GM19023 (cell line): Measurements from ENCODE around the gene SNX25.

Experiments used
- ATAC-seq: cut with Tn5 transposase; IDR thresholded peaks from one replicate; pipeline ENCODE4 v1.9.1; 2021; ENCODE audit warnings: mild to moderate bottlenecking, moderate library complexity; ENCODE audit not compliant: unreplicated experiment

The SNX25 gene

DNA sequence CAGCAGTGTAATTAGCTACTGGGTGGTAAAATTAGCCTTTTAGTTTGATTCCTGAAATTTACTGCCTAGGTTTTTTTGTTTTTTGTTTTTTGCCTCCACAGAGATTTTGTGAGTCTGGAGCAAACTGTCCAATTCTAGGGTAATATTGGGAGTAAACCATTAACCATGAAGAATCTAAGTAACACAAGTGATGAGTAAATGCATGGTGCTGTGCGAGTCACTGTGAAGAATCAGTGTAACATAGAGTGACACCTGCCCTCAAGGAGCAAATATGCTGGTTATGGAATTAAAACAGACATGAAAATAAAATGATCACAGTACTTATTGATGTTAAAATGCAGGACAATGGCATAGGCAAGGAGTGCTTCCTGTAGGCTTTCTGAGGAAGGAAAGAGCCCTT is 126.2 kb downstream of the SNX25 start:
- ATAC-seq, result no peak

DNA sequence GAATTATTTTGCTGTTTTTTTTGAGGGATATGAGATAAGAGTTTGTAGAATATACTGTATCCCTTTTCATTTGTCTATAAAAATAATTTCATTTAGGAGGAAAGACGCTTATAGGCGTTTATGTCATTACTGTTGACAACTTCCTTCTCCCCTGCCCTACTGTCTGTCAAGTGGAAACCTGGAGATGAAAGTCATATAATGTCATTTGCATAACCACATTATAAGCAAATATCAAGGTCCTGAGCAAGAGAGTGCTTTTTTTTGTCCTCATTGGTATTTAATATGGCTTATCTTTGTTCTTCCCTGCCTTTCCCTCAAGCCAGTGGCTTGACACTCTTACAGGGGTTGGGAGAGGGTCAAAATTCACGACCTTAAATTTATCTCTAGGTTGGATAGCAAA is 130.5 kb downstream of the SNX25 start:
- ATAC-seq, result no peak

DNA sequence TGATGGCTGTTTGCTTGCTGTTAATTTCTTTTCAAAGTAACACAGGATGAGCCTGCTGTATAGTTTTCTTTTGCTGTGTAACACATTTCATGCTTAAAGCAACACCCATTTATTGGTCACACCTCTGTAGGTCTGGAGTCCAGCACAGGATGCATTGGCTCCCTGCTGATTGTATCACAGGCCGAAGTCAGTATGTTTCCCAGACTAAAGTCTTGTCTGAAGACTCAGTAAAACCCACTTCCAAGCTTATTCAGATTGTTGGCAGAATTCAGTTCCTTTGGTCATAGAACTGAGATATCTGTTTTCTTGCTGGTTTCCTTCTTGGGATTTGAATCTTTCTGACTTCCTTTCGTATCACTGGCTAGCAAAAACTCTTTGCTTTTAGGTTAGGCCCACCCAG is 132.0 kb downstream of the SNX25 start:
- ATAC-seq, result no peak

DNA sequence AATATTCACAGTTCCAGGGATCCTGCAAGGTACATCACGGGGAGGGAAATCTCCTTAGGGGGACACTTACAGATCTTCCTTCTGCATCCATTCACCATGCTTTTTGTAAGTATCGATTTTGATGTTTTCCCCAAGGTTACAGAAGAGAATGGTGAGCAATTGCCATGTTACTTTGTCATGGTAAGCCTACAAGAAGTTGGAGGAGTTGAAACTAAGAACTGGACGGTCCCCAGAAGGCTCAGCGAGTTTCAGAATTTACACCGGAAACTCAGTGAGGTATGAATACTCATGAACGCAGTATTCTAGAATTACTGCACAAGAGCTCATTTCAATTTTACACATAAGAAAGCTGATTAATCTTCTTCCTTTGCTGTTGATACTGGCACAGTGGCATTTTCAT is 132.4 kb downstream of the SNX25 start:
- ATAC-seq, result peak; percentile 66

DNA sequence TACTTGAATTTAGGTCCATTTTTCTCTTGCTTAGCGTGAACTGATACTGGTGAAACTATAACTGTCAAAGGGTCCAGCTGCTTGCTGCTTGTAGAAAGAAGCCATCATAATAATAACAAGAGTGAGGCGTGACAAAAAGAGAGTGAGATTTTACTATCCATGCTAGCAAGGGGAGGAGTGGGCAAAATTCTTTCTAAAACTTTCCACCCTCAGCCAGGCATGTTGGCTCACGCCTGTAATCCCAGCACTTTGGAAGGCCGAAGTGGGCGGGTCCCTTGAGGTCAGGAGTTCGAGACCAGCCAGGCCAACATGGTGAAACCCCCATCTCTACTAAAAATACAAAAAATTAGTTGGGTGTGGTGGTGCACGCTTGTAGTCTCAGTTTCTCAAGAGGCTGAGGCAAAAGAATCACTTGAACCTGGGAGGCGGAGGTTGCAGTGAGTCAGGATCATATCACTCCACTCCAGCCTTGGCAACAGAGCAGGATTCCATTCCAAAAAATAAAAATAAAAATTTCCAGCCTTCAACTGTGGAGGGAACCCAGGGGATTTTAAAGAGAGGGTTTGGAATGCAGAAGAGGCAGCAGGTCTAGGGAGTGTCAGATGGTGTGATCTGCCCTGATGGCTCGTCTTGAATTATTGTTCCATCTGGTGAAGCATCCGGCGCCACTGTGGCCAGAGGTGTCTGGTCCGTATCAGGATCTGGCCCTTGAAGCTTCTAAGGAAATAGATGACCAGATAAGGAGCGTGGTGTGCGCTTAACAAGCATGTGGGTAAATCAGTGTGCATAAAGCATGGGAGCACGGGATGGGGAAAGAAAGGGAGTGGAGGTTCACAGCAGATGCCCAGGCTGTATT is 134.6 kb downstream of the SNX25 start:
- ATAC-seq, result peak; percentile 28

DNA sequence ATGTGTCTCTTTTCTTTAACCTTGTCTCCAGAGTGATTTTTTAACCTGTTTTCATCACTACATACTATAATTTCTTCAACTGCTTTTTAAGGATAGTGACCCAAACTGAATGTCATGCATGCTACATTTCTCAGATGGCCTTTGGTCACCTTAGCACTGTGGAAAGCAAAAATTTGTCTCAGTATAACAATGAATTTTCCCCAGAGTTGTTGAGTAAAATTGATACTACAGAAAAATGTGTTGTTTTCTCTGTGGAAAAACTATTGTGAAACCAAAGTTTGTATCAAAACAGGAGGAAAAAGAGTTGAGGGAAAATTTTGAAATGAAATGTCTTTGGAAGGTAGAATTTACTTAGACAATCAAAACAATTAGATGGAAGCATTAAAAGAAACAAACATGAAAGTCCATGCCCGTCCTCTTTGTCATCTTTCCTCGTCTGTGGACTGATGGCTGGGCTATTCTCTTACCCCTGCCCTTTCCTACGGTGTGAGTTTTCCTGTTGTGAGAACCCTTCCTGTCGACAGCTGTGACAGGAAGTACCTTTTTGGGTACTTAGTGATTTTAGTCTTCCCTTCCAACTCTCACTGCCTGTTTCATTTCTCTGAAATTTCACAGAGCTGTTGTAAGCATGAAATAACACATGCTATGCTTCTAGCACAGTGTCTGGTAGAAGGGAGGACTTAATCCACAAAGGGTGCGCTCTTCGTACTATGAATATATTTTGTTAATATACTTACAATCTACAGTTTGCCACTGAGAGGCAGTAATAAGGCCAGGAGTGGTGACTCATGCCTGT is 135.5 kb downstream of the SNX25 start:
- peak; percentile 56 for ATAC-seq

DNA sequence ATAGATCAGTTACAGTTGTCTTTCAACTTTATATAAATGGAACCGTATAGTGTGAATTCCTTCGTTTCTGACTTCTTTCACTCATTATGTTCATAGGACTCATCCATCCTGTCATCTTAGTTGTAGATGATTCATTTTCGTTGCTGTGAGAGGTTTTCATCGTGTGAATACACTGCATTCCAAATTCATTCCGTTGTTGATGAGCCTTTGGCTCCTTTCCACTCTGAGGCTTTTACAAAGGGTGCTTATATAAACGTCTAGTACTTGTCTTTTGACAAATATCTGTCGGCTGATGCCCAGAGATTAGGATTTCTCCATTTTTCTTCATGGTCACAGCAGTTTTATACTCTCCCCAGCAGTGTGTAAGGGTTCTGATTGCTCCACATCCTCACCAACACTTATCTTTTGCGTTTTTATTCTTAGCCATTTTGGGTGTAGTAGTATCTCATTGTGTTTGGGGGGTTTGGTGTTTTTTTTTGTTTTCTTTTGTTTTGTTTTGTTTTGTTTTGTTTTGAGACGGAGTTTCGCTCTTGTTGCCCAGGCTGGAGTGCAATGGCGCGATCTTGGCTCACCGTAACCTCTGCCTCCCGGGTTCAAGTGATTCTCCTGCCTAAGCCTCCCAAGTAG is 137.7 kb downstream of the SNX25 start:
- ATAC-seq, result no peak

DNA sequence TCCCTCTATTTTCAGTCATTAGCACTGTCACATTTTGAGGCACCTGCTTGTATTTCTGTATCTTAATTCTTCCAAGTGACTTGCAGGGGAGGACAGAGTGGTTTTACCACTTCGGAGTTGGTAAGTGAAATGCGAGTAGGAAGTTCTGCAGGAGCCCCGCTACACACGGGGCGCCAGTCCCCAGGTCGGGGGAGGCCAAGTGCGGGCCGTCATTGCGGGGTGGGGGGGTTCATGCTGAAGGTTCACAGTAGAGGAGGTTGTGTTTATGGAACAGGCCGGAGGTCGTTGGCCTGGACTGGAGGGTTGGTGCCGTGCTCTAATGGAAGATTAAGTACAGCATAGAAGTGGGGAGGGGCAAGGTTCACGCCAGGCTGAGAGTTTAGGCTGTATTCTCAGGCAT is 142.3 kb downstream of the SNX25 start:
- ATAC-seq, result no peak

DNA sequence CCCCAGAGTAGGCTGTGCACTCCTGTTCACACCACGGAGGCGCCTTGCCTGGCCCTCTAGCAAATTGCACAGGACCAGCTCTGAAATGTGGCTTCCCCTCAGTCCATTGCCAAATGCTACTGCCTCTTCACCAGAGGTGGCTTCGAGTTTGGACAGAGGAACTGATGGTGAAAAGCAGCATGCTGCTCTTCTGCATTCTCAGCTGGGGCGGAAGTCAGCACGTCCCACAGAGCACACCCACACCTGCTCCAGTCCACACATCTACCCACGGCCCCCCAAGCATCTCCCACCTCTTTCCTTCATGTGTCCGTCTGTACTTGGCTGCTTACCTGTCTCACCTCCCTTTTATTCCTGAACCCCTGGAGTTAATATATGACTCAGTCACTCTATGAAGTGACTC is 142.8 kb downstream of the SNX25 start:
- ATAC-seq, result no peak

DNA sequence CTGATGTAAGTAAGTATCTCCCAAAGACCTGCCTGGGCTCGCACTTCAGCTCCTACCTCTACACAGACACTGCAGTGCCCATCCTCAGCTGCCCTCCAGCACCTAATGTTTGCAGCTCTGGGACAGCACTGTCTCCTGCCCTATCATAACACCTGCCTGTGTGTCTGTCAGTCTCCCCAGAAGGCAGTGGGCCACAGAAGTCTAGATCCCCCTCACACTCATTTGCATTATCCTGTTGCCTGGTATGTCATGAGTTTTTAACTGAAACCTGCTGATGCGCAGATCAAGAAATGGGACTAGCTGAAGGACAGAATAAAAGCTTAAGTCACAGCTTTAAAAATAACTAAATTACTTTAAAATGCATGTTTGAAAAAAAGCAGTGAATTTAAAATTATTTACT is 143.3 kb downstream of the SNX25 start:
- no peak for ATAC-seq

DNA sequence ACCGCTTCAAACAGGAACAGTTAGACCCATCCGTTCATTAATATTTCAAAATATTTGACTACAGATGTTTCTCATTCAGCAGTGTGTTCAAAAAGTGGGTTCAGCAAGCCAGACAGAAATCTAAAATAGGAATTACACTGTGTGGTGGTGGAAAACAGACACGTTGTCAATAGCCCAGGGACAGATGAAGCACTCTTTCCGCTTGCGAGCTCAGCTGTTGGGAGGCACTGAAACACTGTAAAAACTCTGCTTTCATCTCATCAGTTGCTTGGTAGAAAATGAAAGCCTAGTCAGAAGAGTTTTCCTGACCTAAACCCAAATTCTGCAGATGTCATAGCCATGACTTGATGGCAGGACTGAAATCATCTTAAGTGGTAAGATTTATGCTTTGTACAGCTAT is 147.8 kb downstream of the SNX25 start:
- ATAC-seq, result no peak

DNA sequence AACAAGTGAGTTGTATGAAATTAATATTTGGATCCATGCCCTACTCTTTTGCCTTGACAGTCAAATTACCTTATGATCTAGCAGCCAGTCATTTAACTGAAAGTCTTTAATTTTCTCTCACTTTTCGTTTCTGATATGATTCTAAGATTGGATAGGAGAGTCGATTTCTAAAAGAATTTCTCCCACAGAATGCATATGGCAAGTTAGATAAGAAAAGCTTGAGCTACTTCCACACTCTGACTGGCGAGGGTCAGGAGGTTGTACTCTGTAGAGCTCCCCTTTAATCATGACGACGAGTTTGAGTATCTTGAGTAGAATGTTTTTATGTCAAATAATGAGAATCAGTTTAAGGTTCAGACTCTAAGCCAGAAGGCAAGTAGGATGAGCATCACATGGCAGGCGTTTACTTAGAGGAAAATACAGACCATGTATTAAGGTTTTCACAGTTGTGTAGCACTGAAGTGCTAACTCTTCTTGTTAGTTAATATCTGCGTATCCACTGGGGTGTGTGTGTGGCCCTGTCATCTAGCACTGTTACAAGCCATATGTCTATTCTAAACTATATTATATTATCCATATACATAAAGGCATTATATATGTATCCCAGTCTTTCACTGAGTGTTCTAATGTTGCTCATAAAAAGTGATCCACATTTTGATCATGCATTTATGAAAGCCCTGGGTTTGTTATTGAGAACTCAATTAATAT is 148.5 kb downstream of the SNX25 start:
- no peak for ATAC-seq

DNA sequence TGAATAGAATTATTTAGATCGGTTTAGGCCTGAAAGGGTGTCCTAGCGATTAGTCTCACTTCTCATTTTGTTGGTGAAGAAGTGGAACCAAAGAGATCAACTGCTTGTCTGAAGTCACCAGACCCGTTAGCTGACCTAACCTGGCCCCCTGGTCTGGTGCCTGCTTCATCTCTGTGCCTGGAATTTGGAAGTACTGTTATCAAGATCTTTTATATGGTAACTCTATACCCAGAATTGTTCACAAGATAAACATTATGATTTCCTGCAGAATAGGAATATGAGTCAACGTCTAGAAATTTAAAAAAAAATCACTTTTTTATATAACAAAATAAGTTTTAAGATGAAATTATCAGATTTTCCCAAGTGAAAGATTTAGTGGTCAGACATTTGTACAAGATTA is 149.1 kb downstream of the SNX25 start:
- ATAC-seq, result no peak

DNA sequence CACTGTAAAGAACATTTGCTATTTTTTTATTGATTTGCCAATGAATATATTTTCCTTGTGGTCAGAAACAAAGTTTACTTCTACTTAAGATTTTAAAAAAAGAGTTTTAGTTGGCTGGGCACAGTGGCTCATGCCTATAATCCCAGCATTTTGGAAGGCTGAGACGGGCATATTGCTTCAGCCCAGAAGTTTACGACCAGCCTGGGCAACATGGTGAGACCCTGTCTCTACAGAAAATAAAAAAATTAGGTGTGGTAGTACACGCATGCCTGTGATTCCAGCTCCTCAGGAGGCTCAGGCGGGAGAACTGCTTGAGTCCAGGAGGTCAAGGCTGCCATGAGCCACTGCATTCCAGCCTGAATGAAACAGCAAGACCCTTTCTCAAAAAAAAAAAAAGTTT is 149.6 kb downstream of the SNX25 start:
- ATAC-seq, result no peak

DNA sequence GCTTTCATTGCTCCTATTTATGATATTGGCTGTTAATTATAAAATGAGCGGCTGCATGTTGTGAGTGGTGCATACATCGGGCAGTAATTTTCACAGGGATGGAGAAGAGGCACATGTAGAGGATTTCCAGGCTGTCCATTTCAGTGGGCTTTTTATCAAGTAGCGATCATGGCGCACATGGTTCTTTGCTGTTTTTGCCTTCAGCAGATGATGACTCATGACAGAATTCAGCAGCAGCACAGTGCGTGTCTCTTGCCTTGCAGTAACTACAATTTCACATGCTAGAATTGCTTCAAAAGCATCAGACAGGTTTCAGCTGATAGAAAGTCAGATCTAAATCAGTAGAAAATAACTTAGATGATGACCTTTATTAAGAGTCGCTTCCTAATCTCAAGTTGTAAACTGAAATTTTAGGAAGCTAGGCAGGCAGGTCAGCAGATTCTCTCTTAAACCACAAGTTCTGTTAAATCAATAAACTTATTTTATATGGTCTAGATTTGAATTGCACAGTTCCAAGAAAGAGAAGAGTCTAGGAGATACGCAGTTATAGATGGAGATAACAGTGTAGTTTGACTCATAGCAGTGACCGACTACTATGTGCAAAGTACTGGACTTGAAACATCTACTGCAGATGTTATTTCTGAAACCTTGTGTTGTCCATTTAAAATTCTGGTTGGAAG is 150.5 kb downstream of the SNX25 start:
- ATAC-seq, result no peak

DNA sequence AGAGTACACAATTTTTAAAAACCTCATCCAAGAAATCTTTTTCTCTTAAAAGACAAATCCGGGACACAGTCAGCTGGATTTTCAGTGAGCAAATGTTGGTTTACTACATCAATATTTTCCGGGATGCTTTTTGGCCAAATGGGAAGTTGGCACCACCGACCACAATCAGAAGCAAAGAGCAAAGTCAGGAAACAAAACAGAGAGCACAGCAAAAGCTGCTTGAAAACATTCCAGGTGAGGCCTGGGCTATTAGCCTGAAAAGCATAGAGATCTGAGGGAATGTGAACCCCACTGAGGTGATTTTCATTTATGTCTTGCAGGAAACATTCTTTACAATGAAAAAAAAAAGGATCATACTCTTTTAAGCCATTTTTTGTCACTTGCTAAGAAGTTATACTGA is 152.5 kb downstream of the SNX25 start:
- ATAC-seq, result no peak

DNA sequence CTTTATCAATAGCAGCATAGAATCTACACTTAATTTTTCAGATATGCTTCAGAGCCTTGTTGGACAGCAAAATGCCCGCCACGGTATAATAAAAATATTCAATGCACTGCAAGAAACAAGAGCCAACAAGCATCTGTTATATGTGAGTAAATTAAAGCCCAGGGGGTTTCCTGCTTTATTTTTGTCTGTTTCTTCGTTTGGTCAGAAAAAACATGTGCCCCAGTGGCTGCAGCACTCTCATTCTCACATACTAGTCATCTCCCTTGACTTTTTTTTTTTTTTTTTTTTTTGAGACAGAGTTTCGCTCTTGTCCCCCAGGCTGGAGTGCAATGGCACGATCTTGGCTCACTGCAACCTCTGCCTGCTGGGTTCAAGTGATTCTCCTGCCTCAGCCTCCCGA is 153.2 kb downstream of the SNX25 start:
- ATAC-seq, result peak; percentile 66

DNA sequence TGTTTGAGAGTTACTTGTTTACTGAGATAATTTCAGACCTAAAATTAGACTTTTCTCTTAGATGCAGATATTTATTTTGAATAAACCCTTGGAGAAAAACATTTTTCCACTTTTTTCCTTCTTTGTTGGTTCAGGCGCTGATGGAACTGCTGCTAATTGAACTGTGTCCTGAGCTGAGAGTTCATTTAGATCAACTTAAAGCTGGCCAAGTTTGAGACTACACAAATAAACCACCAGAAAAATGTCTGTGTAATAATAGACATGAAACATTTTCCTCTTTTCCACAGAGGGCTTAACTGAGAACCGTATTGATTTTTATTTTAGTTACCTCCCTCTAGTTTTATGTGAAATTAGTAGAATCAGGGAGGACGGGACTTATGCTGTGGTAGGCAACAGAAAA is 153.9 kb downstream of the SNX25 start:
- ATAC-seq, result no peak

DNA sequence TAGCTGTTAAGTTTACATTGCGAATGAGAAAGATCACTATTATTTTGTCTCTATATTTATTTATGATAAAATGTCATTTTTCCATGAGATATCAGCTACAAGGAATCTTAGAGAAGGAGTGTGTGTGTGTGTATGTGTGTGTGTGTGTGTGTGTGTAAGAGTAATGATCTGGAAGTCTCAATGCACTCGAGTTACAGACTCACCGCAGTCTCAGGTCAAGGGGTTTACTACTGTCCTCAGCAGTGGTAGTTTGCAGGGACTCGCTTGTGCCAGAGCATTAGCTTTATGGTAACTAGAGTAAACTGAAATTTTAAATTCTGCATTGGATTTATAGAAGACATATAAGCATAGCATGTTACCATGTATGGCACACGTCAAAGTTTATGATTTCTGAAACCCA is 155.5 kb downstream of the SNX25 start:
- ATAC-seq, result no peak

DNA sequence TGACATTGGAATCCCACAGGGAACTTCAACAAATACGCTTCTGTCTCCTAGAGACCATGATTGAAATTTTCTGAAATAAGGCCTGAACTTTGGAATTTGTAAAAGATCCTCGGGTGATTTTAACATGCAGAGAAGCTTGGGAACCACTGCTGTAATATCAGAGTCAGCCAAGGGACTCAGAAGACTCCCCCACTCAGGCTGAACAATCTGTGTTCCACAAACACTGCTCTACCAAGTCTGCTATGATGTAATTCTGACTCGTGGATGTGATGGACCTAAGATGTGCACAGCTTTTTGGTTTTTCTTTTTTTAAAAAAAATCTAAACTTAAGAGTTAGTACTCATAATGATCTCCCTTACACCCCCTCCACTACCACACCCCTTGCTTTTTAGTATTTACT is 160.3 kb downstream of the SNX25 start:
- no peak for ATAC-seq
